K562 (cell line): ENCODE measurements around the gene AASS. TPM values are rescaled to one million over a fixed set of nuclear protein-coding genes. Genes with fewer than 3 reads are reported as not detected.

Experiments
- polyA plus RNA-seq, 8 experiments: library from polyadenylated mRNA; depleted of rRNA in 4 of 8; stranded (reverse) in 5 of 8; unstranded in 3 of 8; fragments of >200 nt; fragmentation: Nextera tagmentation in 2 of 8; fragmentation: Illumina TruSeq in 1 of 8; extraction: Ambion mirVana in 2 of 8; extraction: Trizol in 1 of 8; gene quantifications; 2 replicates each; pipeline versions ENCODE4 v1.2.1 to v1.2.3, GENCODE V29; 2011 to 2014; ENCODE audit warnings: inconsistent platforms in 1 of 8, missing spikeins in 1 of 8
- small RNA-seq: library from RNA; depleted of rRNA; stranded (forward); fragments of <200 nt; gene quantifications from one replicate; pipeline ENCODE3, GENCODE V24; 2014
- total RNA-seq, 7 experiments: library from RNA; depleted of rRNA in 6 of 7; stranded (reverse); fragments of >200 nt in 6 of 7; fragmentation: Illumina TruSeq in 2 of 7; extraction: Trizol in 2 of 7; gene quantifications; 2 replicates each; pipeline versions ENCODE4 v1.2.1 to v1.2.3, GENCODE V29; 2011 to 2021; ENCODE audit warnings: low replicate concordance in 1 of 7

Gene AASS
- total and polyA plus RNA-seq, 9 of the 15 experiments (the other 6 are each of a cell fraction or from before 2014, with no cell fraction given), result 0.04 to 0.38 (median 0.07) TPM; not detected in 6

Small RNA genes lying within 50 kb of the gene (small RNA-seq; reads per million reads assigned to genes)
- gene RNU7-154P, result not detected

Other genes starting within 250 kb of the AASS start
- not detected in 2 replicates for gene FEZF1, start 160.5 kb upstream of the AASS start, total RNA-seq (2014; rRNA removed)
- gene FEZF1, start 160.5 kb upstream of the AASS start, total RNA-seq (2014; rRNA removed; fragmentation: Illumina TruSeq; extraction: Trizol), result not detected in 2 replicates
- not detected in 2 replicates for gene FEZF1, start 160.5 kb upstream of the AASS start, total RNA-seq (2015; rRNA removed; fragmentation: Illumina TruSeq; extraction: Trizol)
- not detected in 2 replicates for gene FEZF1, start 160.5 kb upstream of the AASS start, total RNA-seq (2021)
- gene FEZF1, start 160.5 kb upstream of the AASS start, polyA plus RNA-seq (2011; rRNA removed), result not detected in 2 replicates
- not detected in 2 replicates for gene FEZF1, start 160.5 kb upstream of the AASS start, polyA plus RNA-seq (2014; fragmentation: Illumina TruSeq; extraction: Trizol)
- gene FEZF1, start 160.5 kb upstream of the AASS start, polyA plus RNA-seq (2014; fragmentation: Nextera tagmentation; extraction: Ambion mirVana), result not detected
- not detected in 2 replicates for gene FEZF1, start 160.5 kb upstream of the AASS start, polyA plus RNA-seq (2014; rRNA removed)